GM12872 (cell line): Measurements from ENCODE around the gene LRRC49.

Source experiments
- CTCF ChIP-seq: IDR thresholded peaks from 3 replicates; pipeline ENCODE4 v1.5.1; 2011; ENCODE audit warnings: low read depth, mild to moderate bottlenecking, low read length, moderate library complexity; ENCODE audit not compliant: insufficient read depth

LRRC49 gene

GRCh38 chr15:70995383-70995970 lies 102.9 kb downstream of the LRRC49 start:
- no peak for TF ChIP-seq CTCF

GRCh38 chr15:70998319-70998718 lies 105.7 kb downstream of the LRRC49 start:
- TF ChIP-seq CTCF, result no peak

GRCh38 chr15:71002316-71002715 lies 109.7 kb downstream of the LRRC49 start:
- no peak for TF ChIP-seq CTCF

GRCh38 chr15:71003319-71003718 lies 110.7 kb downstream of the LRRC49 start:
- no peak for TF ChIP-seq CTCF

DNA sequence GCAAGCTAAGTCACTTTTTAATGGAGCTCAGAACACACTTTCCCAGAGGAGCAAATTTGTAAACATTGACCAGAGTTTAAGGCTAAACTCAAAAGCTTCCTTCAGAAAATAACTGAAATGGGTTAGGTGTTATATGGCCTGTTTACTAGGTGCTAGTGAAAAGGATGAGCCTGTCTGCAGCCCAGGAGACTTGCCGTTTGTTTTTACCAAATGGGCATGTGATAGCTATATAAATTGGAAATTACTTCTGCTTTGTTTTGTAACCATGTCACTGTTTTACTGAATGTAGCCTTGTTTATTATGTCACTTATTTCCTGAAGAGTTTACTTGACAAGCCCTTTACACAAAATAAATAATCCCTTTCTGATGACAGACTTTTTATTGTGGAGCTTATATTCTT lies 113.3 kb downstream of the LRRC49 start:
- no peak for TF ChIP-seq CTCF

GRCh38 chr15:71008250-71008870 lies 115.7 kb downstream of the LRRC49 start:
- no peak for TF ChIP-seq CTCF

- no peak for TF ChIP-seq CTCF
These were observed 117.8 kb downstream of the LRRC49 start for GRCh38 chr15:71010472-71010871.
